ENCODE data around the gene GTF3C1. TPM values are rescaled to one million over a fixed set of nuclear protein-coding genes. Genes with fewer than 3 reads are reported as not detected.

The GTF3C1 gene
- total RNA-seq, 1 donor from 2014 or later, result 69.2 TPM

DNA sequence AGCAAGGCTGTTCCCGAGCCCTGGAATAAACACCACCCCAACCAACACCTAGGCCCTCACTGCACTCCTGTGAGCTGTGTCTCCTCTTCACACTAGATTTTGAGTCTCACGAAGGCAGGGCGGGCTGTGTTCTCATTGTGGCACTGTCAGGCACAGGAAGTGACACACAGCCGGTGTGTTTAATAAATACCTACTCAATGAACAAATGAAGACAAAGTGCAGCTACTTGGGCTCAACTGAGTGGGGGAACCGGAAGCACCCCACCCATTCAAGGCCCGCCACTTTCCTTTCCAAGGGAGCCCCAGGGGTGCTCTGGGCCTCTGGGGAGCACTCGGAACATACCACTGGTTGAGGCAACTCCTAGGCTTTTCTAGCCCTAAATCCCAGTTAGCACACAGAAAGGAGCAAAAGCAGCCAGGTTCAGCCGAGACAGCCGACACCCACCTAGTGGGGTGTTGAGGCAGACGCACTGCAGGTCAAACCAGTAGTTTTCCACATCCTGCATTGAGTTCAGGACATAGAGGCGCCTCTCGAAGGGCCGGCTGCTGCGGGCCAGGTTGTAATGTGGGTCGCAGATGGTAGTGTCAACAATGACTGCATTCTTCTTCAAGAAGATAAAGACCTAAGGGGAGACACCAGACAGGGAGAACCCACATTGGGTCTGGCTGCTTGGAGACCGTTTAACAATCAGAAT lies 57.7 kb downstream of the GTF3C1 start:
- no peak for DNase-seq (ENCODE audit: low spot score)
- H3K4me1 Mint-ChIP-seq (ENCODE audit: low read depth), result no peaks in the 10 kb centered on the region
- no peak overlapping the region for H3K27ac Mint-ChIP-seq (ENCODE audit: unreplicated experiment)
- peaks cover 47% of the 10 kb centered on the region for H3K36me3 Mint-ChIP-seq (ENCODE audit: low read depth)
- H3K27me3 Mint-ChIP-seq (ENCODE audit: low read depth), result no peaks in the 10 kb centered on the region
- no peaks in the 10 kb centered on the region for H3K9me3 Mint-ChIP-seq (ENCODE audit: low read depth)
- H3K4me3 Mint-ChIP-seq (ENCODE audit: unreplicated experiment), result no peak overlapping the region
- TF ChIP-seq, protein P1, sequence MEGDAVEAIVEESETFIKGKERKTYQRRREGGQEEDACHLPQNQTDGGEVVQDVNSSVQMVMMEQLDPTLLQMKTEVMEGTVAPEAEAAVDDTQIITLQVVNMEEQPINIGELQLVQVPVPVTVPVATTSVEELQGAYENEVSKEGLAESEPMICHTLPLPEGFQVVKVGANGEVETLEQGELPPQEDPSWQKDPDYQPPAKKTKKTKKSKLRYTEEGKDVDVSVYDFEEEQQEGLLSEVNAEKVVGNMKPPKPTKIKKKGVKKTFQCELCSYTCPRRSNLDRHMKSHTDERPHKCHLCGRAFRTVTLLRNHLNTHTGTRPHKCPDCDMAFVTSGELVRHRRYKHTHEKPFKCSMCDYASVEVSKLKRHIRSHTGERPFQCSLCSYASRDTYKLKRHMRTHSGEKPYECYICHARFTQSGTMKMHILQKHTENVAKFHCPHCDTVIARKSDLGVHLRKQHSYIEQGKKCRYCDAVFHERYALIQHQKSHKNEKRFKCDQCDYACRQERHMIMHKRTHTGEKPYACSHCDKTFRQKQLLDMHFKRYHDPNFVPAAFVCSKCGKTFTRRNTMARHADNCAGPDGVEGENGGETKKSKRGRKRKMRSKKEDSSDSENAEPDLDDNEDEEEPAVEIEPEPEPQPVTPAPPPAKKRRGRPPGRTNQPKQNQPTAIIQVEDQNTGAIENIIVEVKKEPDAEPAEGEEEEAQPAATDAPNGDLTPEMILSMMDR (IDR thresholded peaks at IDR 0.05), result no peak

- H3K9me3 Mint-ChIP-seq (ENCODE audit: low read depth), result no peaks in the 10 kb centered on the region
- H3K27ac Mint-ChIP-seq (ENCODE audit: unreplicated experiment), result no peak overlapping the region
- TF ChIP-seq, protein P1 (IDR thresholded peaks at IDR 0.05), result no peak
- H3K4me1 Mint-ChIP-seq (ENCODE audit: low read depth), result no peaks in the 10 kb centered on the region
- no peak overlapping the region for H3K4me3 Mint-ChIP-seq (ENCODE audit: unreplicated experiment)
- no peak for DNase-seq (ENCODE audit: low spot score)
- H3K27me3 Mint-ChIP-seq (ENCODE audit: low read depth), result no peaks in the 10 kb centered on the region
- peaks cover 51% of the 10 kb centered on the region for H3K36me3 Mint-ChIP-seq (ENCODE audit: low read depth)
These were observed 59.8 kb downstream of the GTF3C1 start for GRCh38 chr16:27489906-27490305.

DNA sequence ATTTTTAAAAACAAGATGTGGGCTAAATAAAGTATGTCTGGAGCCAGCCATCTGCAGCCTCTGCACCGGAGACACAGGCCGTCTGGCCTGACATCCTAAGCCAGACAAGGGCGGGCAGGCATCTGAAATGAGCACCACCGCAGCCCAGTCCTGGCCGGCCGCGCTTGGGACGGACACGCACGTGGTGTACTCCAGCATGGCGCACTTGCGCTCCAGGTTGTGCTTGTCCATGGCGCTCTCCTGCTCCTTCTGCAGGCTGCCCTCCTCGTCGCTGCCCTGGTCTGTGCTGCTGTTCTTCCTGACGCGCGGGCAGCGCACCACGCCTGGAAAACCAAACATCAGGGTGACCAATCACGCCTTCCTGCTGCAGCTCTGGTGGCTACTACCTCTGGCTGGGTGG lies 60.3 kb downstream of the GTF3C1 start:
- no peaks in the 10 kb centered on the region for H3K9me3 Mint-ChIP-seq (ENCODE audit: low read depth)
- H3K36me3 Mint-ChIP-seq (ENCODE audit: low read depth), result peaks cover 49% of the 10 kb centered on the region
- DNase-seq (ENCODE audit: low spot score), result no peak
- no peak overlapping the region for H3K4me3 Mint-ChIP-seq (ENCODE audit: unreplicated experiment)
- no peaks in the 10 kb centered on the region for H3K27me3 Mint-ChIP-seq (ENCODE audit: low read depth)
- TF ChIP-seq, protein P1 (IDR thresholded peaks at IDR 0.05), result no peak
- no peaks in the 10 kb centered on the region for H3K4me1 Mint-ChIP-seq (ENCODE audit: low read depth)
- H3K27ac Mint-ChIP-seq (ENCODE audit: unreplicated experiment), result no peak overlapping the region

DNA sequence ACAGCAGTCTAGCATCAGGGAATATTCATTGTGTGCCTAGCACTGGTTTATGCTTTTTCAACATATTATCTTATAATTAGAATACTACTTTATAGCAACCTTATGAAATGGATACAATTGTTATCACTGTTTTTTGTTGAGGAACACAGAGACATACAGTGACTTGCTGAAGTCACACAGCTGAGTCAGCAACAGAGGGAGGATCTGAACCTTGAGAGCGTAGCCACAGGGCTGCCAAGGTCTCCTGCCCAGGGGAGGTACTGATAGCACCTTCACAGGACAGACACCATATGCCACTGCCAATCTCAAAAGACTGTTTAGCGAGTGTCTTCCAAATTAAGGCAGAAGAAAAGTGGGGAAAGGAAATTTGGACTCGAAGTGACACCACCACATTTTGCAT lies 63.0 kb downstream of the GTF3C1 start:
- TF ChIP-seq, protein P1 (IDR thresholded peaks at IDR 0.05), result no peak
- Mint-ChIP-seq H3K27ac (ENCODE audit: unreplicated experiment) (no peak overlapping the region), H3K27me3 (ENCODE audit: low read depth) (no peaks in the 10 kb centered on the region), H3K36me3 (ENCODE audit: low read depth) (peaks cover 55% of the 10 kb centered on the region), H3K4me1 (ENCODE audit: low read depth) (no peaks in the 10 kb centered on the region), H3K4me3 (ENCODE audit: unreplicated experiment) (no peak overlapping the region), H3K9me3 (ENCODE audit: low read depth) (no peaks in the 10 kb centered on the region)
- no peak for DNase-seq (ENCODE audit: low spot score)

GRCh38 chr16:27486344-27486743 lies 63.4 kb downstream of the GTF3C1 start:
- no peaks in the 10 kb centered on the region for H3K9me3 Mint-ChIP-seq (ENCODE audit: low read depth)

More at GRCh38 chr16:27486344-27486743, 63.4 kb downstream of the GTF3C1 start:
- Mint-ChIP-seq H3K4me3 (ENCODE audit: unreplicated experiment) (no peak overlapping the region), H3K36me3 (ENCODE audit: low read depth) (peaks cover 55% of the 10 kb centered on the region), H3K27ac (ENCODE audit: unreplicated experiment) (no peak overlapping the region), H3K4me1 (ENCODE audit: low read depth) (no peaks in the 10 kb centered on the region), H3K27me3 (ENCODE audit: low read depth) (no peaks in the 10 kb centered on the region)
- peak; percentile 62 for DNase-seq (ENCODE audit: low spot score)
- TF ChIP-seq, protein P1 (IDR thresholded peaks at IDR 0.05), result no peak

Data from chondrocyte (in vitro differentiated cells).